ENCODE data around the gene SELENON.

SELENON gene

DNA sequence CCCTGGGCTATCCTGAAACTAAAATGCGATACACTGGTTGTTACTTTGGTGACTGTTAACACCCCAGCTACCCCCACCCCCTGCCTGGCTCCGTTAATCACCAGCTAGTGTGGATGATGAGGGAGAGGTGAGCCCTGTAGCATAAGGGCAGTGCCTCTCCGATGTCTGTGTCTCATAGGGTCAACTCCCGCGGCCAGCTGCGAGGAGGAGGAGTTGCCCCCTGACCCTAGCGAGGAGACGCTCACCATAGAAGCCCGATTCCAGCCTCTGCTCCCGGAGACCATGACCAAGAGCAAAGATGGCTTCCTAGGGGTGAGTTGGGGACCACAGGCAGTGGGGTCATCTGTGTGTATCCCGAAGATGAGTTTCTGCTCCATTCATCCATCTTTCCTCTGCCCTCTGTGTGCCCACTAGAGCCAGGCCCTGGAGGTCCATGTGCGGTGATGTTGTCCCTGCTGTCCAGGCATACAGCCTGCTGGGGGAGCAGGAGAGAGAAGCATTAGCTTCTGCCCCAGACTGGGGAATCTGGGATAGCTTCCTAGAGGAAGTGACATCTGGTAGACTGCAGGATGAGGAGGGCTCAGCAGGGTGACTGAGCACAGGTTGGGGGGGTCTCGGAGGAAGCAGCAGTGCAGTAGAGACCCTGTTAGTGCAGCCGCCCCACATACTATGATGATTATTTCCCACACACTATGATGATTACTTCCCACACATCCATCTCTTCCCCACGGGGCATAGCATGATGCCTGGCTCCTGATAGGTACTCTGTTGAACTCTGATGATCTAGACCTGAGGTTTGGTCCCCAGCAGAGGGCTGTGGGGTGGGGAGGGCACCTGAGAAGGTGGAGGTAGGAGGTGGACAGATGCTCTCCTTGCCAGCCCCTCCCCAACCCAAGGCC, 5.2 kb downstream of the SELENON start:
- H3K9me3 Mint-ChIP-seq, result no peaks in the 10 kb centered on the region
- DNase-seq (ENCODE audit: low spot score), result no peak
- H3K36me3 Mint-ChIP-seq (ENCODE audit: low read depth), result no peaks in the 10 kb centered on the region
- peaks cover 20% of the 10 kb centered on the region for H3K4me1 Mint-ChIP-seq (ENCODE audit: low read depth)
- H3K4me3 Mint-ChIP-seq, result no peak overlapping the region
- H3K27me3 Mint-ChIP-seq (ENCODE audit: low read depth), result peaks cover 31% of the 10 kb centered on the region
- H3K27ac Mint-ChIP-seq, result no peak overlapping the region

DNA sequence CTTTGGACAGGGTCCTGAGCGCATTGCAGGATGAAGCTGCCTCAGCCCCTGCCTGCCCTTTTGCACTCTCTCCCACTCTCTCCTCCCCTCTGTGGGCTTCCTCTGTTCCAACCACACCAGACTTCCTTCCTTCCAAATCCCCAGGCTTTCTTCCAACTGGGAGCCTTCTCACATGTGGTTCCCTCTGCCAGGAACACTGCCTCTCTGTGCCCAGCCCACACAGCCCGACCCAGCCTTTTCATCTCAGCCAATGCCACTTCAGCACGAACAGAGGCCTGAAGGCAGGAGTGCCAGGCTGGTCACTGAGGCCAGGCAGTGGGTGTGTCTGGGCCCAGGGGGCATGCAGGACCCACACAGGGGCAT, 5.9 kb downstream of the SELENON start:
- H3K36me3 Mint-ChIP-seq (ENCODE audit: low read depth), result no peaks in the 10 kb centered on the region
- peaks cover 26% of the 10 kb centered on the region for H3K27me3 Mint-ChIP-seq (ENCODE audit: low read depth)
- DNase-seq (ENCODE audit: low spot score), result no peak
- no peak overlapping the region for H3K4me3 Mint-ChIP-seq
- H3K4me1 Mint-ChIP-seq (ENCODE audit: low read depth), result peaks cover 16% of the 10 kb centered on the region
- no peak overlapping the region for H3K27ac Mint-ChIP-seq
- H3K9me3 Mint-ChIP-seq, result no peaks in the 10 kb centered on the region

DNA sequence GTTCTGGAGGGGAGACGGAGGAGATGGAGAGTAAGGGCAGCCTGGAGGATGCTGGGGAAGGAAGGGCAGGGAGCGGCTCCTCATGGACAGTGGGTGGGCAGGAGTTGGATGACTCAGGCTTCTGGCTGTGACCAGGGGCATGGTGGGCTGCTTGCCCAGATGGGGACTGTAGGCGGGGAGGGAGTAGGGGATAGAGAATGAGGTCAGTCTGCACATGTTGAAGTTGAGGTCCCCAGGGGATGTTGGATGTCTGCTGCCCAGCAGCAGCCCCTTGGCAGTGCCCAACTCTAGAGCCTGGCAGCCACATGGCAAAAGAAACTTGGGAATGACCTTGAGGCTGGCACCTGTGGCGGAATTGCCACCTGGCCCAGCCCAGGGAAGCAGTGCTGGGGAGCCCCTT, 6.4 kb downstream of the SELENON start:
- Mint-ChIP-seq H3K4me3 (no peak overlapping the region), H3K27me3 (ENCODE audit: low read depth) (peaks cover 22% of the 10 kb centered on the region), H3K27ac (no peak overlapping the region), H3K9me3 (no peaks in the 10 kb centered on the region), H3K4me1 (ENCODE audit: low read depth) (peaks cover 16% of the 10 kb centered on the region), H3K36me3 (ENCODE audit: low read depth) (no peaks in the 10 kb centered on the region)
- no peak for DNase-seq (ENCODE audit: low spot score)

DNA sequence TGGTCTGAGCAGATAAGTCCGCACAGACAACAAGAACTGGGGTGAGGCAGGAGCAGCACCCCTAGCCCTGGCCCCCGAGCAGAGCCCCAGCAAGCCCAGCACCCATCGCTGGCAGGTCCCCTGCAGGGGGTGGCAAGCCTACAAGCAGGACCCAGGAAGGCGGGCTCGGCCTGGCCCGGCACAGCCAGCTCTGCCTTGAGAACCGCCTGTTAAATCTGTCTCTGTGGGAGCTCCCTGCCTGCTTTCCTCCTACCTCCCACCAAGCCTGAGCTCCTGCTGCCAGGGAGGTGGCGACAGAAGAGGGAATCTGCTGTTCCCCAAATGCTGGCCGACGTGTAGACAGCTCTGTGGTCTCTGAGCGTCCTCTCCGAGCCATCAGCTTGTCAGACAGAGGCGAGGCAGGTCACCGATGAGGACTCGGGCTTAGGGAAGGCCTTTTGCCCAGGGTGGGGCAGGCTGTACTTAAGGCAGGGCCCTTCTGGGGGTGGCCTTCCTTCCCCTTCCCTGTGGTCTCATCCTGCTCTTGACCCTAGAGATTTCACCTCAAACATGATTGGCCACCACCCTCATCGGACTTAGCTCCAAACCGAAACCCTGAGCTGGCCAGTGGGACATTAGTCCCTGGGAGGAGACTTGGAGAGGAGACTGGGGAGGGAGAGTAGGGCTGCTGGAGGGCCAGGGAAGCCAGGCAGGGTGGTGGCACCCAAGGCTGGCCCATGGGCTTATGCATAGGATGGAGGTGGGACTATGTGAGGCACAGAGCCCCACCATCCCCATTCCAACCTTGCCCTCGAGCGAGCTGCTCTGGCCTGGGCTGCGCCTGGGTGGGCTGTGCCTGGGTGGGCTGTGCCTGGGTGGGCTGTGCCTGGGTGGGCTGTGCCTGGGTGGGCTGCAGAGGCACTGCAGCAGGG, 7.7 kb downstream of the SELENON start:
- H3K4me3 Mint-ChIP-seq, result no peak overlapping the region
- H3K9me3 Mint-ChIP-seq, result no peaks in the 10 kb centered on the region
- no peak overlapping the region for H3K27ac Mint-ChIP-seq

DNA sequence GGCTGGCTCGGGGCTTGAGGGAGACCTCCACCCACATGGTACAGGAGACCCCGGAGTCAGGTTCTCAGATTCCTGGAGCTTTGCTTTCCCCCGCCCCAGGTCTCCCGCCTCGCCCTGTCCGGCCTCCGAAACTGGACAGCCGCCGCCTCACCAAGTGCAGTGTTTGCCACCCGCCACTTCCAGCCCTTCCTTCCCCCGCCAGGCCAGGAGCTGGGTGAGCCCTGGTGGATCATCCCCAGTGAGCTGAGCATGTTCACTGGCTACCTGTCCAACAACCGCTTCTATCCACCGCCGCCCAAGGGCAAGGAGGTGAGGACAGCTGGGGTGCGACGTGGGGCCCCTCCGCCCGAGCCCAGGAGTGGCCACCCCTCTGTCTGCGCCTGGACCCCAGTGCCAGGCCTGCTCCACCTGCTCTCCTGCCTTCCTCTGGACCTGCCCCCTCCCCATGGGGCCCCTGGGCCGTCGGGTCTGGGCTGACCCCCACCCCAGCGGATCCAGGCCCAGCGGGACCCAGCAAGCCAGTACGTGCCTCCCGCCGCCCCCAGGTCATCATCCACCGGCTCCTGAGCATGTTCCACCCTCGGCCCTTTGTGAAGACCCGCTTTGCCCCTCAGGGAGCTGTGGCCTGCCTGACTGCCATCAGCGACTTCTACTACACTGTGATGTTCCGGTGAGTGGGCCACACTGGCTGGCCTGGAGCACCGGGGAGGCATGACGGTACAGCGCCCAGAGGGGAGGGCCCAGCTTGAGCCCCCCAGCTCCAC, 8.7 kb downstream of the SELENON start:
- H3K4me3 Mint-ChIP-seq, result no peak overlapping the region
- H3K36me3 Mint-ChIP-seq (ENCODE audit: low read depth), result no peaks in the 10 kb centered on the region
- peaks cover 4% of the 10 kb centered on the region for H3K4me1 Mint-ChIP-seq (ENCODE audit: low read depth)
- DNase-seq (ENCODE audit: low spot score), result no peak
- no peak overlapping the region for H3K27ac Mint-ChIP-seq
- peaks cover 9% of the 10 kb centered on the region for H3K27me3 Mint-ChIP-seq (ENCODE audit: low read depth)
- no peaks in the 10 kb centered on the region for H3K9me3 Mint-ChIP-seq

More for the DNA sequence above, 7.7 kb downstream of the SELENON start:
- Mint-ChIP-seq H3K36me3 (ENCODE audit: low read depth) (no peaks in the 10 kb centered on the region), H3K27me3 (ENCODE audit: low read depth) (peaks cover 13% of the 10 kb centered on the region), H3K4me1 (ENCODE audit: low read depth) (peaks cover 10% of the 10 kb centered on the region)
- DNase-seq (ENCODE audit: low spot score), result no peak

DNA sequence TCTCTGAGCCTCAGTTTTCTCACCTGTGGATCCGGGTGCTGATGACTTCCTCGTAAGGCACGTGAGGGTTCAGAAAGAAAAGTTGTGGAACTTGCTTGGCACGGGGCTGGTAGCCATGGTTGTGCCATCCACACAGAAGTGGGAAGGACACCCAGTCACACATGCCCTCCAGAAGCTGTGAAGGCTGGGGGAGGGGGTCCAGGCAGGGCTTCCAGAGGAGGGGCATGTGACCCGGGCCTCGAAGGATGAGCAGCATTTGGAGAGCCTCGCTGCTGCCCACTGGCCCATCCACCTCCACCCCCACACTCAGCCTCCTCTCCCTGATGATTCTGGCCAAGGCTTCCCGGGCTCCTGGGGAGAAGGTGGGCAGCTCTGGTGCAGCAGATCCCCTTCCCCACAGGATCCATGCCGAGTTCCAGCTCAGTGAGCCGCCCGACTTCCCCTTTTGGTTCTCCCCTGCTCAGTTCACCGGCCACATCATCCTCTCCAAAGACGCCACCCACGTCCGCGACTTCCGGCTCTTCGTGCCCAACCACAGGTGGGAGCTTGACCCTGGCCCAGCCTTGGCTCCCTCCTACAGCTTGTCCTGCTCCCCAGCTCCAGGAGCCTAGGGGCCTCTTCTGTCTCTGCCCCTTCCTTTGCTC, 9.4 kb downstream of the SELENON start:
- no peaks in the 10 kb centered on the region for H3K9me3 Mint-ChIP-seq
- H3K27ac Mint-ChIP-seq, result no peak overlapping the region
- H3K4me1 Mint-ChIP-seq (ENCODE audit: low read depth), result no peaks in the 10 kb centered on the region
- DNase-seq (ENCODE audit: low spot score), result no peak
- no peak overlapping the region for H3K4me3 Mint-ChIP-seq
- H3K36me3 Mint-ChIP-seq (ENCODE audit: low read depth), result no peaks in the 10 kb centered on the region
- H3K27me3 Mint-ChIP-seq (ENCODE audit: low read depth), result peaks cover 9% of the 10 kb centered on the region

DNA sequence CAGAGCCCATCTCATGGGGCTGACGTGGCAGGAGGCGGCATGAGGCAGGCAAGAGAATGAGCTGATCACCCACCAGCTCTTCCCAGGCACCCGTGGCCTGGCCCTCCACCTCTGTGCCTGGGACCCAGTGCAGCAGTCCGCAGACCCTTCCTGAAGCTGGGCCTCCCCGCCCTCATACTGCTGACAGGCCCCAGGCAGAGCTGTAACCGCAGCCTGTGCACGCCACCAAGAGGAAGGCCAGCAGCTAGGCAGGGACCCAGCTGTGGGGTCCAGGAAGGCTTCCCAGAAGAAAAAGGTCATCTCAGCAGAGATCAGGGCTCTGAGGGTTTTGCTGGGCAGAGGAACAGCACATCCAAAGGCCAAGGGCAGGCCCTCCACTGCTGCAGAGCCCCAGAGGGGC, 9.9 kb downstream of the SELENON start:
- Mint-ChIP-seq H3K9me3 (no peaks in the 10 kb centered on the region), H3K36me3 (ENCODE audit: low read depth) (no peaks in the 10 kb centered on the region), H3K27me3 (ENCODE audit: low read depth) (peaks cover 5% of the 10 kb centered on the region), H3K27ac (no peak overlapping the region), H3K4me3 (no peak overlapping the region), H3K4me1 (ENCODE audit: low read depth) (no peaks in the 10 kb centered on the region)
- DNase-seq (ENCODE audit: low spot score), result no peak

DNA sequence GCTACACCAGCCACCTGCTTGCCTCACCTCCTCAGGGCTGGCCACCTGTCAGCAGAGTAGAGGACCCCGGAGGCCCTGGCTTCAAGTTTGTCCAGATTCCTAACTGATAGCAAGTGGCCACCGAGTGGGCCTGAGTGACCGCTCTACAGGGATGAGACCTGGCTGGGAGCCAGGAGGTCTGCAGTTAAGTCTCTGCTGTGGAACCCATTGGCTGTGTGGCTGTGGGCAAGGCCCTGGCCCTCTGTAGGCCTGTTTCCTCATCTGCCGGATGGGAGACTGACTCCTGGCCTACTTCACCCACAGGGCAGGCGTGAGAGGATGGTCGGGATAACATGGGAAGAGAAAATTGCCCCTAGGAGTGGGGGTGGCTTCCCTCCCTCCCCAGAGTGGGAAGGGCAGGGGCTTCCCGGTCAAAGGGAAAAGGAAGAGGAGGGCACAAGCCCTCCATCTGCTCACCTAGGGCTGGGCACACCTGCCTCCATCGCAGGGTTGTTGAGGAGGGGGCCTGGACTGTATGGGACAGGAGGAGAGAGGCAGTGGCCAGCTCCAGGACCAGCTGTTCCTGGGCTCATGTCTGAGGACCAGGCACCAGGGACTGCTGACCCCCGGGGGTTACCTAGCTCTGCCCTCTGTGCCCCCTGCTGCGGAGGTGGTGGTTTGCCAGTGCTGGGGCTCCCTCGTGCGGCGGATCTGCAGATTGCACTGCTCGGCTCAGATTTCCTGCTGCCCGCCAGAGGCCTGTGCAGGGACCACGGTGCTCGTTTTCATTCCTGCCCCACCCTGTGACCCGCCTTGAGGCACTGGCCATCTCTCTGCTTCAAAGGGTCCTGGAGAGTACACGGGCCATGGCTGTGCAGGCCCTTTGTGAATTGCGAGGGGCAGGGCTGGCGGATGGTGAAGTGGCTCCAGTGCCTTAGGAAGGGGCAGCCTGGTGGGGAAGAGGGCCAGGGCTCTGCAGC, 10.6 kb downstream of the SELENON start:
- Mint-ChIP-seq H3K27ac (no peak overlapping the region), H3K4me3 (no peak overlapping the region)

DNA sequence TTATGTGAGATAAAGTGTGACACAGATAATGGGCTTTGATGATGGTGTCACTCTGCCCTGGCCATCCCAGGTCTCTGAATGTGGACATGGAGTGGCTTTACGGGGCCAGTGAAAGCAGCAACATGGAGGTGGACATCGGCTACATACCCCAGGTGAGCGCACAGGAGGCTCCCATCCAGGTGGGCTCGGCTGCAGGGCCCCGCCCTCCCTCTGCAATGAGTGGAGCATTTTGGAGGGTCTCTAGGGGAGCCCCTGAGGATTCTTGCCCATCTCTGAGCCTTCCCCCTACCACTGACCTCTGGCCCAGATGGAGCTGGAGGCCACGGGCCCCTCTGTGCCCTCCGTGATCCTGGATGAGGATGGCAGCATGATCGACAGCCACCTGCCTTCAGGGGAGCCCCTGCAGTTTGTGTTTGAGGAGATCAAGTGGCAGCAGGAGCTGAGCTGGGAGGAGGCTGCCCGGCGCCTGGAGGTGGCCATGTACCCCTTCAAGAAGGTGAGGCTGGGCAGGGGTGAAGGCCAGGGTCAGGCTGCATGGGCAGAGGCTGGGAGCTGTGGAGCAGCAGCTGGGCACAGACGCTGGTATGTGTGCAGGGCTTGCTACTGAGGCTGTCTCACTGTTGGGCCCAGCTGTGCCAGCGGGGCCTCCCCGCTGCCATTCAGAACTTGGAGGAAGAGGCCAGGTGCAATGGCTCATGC, 11.5 kb downstream of the SELENON start:
- no peak for DNase-seq (ENCODE audit: low spot score)
- Mint-ChIP-seq H3K4me1 (ENCODE audit: low read depth) (no peaks in the 10 kb centered on the region), H3K27ac (no peak overlapping the region), H3K36me3 (ENCODE audit: low read depth) (no peaks in the 10 kb centered on the region), H3K9me3 (no peaks in the 10 kb centered on the region), H3K4me3 (no peak overlapping the region), H3K27me3 (ENCODE audit: low read depth) (no peaks in the 10 kb centered on the region)

More for the DNA sequence above, 10.6 kb downstream of the SELENON start:
- H3K9me3 Mint-ChIP-seq, result no peaks in the 10 kb centered on the region
- peaks cover 3% of the 10 kb centered on the region for H3K27me3 Mint-ChIP-seq (ENCODE audit: low read depth)
- no peaks in the 10 kb centered on the region for H3K36me3 Mint-ChIP-seq (ENCODE audit: low read depth)
- peak; percentile 65 for DNase-seq (ENCODE audit: low spot score)
- no peaks in the 10 kb centered on the region for H3K4me1 Mint-ChIP-seq (ENCODE audit: low read depth)

DNA sequence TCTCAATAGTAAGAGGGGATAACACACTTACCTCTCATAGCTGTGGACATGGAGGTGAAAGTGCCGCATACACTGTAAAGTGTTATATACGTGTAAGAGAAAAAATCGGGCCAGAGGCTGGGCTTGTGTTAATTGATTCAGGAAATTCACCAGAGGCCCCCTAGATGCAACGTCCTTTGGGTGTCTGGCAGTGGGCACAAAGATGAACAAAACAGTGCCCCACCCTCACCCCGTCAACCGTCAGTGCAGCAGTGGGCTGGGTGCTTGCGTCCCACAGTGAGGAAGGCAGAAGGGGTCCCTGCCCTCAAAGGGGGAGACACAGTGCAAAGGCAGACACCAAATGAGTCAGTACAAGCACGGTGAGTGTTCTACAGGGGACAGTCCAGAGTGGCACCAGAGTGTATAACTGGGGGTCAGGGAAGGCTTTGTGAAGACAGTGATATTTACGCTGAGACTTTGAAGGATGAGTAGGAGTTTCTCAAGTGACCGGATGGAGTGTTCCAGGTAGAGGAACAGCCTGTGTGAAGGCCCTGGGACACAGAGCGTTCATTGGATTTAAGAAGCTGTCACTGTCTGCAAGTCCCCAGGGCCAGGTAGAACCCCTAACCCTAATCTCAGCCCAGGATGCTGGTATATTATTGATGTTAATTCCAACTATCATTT, 13.2 kb downstream of the SELENON start:
- peaks cover 2% of the 10 kb centered on the region for H3K4me1 Mint-ChIP-seq (ENCODE audit: low read depth)
- DNase-seq (ENCODE audit: low spot score), result no peak
- H3K4me3 Mint-ChIP-seq, result no peak overlapping the region
- H3K27ac Mint-ChIP-seq, result no peak overlapping the region
- no peaks in the 10 kb centered on the region for H3K36me3 Mint-ChIP-seq (ENCODE audit: low read depth)
- H3K9me3 Mint-ChIP-seq, result no peaks in the 10 kb centered on the region
- no peaks in the 10 kb centered on the region for H3K27me3 Mint-ChIP-seq (ENCODE audit: low read depth)

DNA sequence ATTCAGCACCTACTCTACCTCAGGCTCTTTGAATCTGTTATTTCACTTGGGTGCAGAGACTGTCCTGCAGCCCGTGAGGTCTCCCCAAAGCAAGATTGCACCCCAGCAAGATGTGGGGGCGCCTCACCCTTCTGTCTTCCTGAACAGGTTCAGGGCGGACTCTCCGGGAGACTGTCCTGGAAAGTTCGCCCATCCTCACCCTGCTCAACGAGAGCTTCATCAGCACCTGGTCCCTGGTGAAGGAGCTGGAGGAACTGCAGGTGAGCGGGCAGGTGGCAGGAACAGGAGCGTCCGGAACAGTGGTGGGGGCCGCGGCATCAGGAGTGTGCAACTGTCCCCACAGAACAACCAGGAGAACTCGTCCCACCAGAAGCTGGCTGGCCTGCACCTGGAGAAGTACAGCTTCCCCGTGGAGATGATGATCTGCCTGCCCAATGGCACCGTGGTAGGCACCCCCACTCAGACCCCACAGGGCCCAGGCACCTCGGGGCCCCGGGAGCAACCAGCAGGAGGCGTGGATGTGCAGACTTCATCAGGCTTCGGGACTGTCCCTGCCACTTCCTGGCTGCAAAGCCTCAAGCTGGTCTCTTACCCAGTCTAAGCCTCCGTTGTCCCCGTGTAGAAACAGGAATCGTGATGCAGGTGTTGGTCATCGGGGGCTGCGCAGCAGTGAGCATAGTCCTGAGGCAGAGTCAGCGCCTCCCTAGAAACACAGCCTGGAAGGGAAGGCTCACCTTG, 13.9 kb downstream of the SELENON start:
- Mint-ChIP-seq H3K27ac (no peak overlapping the region), H3K9me3 (no peaks in the 10 kb centered on the region)

More for the DNA sequence above, 13.9 kb downstream of the SELENON start:
- Mint-ChIP-seq H3K27me3 (ENCODE audit: low read depth) (no peaks in the 10 kb centered on the region), H3K36me3 (ENCODE audit: low read depth) (no peaks in the 10 kb centered on the region), H3K4me1 (ENCODE audit: low read depth) (peaks cover 7% of the 10 kb centered on the region), H3K4me3 (no peak overlapping the region)
- no peak for DNase-seq (ENCODE audit: low spot score)

Data from T-helper 2 cell treated with Interferon-gamma antibody and Interleukin-4, amounts not matched to agents 5 μg/mL and 100 μg/mL, for 36 hours (primary cell).